GM11168 (cell line): ENCODE results near the gene B4GALT2.

Experiments used
- in situ Hi-C: fragments of 300-500 bp; cut with MboI; formaldehyde crosslinking; loops from one replicate; pipeline ENCODE4 v1.12.0; 2022; ENCODE audit warnings: low sequenced_read_pairs; ENCODE audit not compliant: unreplicated experiment

Gene B4GALT2

DNA sequence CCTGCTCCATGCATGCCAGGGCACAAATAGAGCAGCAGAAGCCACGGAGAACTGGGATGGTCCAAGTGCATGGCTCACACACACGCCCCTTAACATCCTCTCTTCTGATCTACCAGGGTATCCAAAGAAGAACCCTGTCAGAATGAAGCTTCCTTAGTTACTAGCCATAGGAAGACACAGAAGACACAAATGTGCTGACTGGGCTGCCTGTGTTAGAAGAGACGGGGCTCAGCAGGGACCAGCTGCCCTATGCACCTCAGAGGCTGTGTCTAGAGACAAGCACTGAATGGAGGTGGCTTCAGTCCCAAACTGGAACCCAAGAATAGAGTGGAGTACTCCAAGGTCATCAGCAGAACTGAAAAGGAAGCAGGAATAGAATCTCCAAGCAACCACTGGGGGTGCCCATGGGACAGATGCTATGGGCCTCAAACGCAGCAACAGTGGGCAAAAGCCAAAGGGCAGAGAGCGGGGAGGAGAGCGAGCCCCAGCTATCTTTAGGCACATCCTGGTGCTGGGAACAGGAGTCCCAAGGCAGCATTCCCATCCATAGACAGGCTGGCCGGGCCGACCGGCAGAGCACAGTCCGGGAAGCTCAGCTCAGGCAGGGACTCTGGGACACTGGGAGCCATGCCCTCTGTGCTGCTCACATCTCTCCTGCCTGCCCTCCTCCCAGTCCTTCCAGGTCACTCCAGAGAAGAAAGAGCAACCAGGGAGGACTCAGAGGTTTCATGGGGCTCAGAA, 42.7 kb downstream of the B4GALT2 start:
- in situ Hi-C loops, result no loop called here

- in situ Hi-C loops, result no loop called here
These were observed 45.3 kb downstream of the B4GALT2 start for GRCh38 chr1:44024031-44024902.

DNA sequence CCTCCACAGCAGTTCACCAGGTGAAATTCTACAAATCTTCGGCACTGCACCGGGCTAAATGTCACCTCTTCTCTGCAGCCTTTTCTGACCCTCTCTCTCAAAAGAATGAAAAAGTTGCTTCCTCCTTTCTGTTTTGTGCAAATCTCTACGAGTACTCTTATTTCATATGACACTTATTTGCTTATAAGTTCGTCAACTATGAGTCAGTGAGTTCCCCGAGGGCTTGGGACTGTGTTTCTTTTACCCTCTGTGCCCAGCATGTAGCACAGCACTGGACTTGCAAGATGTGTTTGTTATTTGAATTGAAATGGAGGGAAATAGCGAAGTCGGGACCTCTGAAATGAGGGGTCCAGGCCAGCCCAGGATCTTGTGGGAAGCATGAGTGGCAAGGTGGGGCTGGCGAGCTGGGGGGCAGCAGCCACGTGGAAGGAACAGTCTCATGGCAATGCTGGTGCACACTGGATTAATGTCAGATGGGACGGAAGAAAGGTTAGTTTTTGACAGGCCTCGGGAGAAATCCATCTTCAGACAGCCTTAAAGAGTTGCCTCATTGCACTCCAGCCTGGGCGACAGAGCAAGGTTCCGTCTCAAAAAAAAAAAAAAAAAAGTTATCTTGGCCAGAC, 46.0 kb downstream of the B4GALT2 start:
- in situ Hi-C loops, result no loop called here

DNA sequence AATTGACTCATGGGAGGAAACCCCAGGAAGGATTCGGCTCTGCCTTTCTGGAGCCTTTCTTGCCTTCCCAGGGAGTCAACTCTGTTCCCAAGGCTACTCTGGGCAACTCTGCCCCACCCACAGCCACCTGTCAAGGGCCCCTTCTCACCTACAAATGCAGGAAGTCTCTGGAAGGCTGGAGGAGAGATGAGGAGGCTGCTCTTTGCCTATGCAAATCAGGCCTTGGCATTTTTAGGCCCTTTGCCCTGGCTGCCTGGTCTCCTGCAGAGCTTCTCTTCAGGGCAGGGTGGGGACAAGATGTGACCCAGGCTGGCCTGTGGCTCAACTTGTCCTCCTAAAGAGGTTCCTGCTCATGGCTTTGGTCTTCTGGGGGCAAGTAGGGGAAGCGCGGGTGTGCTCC, 46.8 kb downstream of the B4GALT2 start:
- in situ Hi-C loops, result no loop called here

DNA sequence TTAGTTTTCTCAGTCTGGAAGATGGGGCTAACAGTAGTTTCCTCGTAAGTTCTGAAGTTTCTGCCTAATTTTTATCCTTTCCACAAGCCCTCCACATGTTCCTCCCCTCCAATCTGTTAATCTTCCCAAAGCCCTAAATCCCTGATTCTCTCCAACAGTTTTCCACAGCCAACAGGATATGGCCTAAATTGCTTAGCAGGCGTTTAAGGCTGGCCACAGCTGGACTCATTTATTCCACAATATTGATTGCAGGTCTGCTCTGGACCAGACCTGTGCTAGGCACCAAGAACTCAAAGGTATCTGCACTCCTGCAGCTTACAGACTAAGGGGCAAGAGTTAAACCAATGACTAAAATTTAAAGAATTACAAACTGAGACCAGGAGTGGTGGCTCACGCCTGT, 48.3 kb downstream of the B4GALT2 start:
- in situ Hi-C loops, result no loop called here

DNA sequence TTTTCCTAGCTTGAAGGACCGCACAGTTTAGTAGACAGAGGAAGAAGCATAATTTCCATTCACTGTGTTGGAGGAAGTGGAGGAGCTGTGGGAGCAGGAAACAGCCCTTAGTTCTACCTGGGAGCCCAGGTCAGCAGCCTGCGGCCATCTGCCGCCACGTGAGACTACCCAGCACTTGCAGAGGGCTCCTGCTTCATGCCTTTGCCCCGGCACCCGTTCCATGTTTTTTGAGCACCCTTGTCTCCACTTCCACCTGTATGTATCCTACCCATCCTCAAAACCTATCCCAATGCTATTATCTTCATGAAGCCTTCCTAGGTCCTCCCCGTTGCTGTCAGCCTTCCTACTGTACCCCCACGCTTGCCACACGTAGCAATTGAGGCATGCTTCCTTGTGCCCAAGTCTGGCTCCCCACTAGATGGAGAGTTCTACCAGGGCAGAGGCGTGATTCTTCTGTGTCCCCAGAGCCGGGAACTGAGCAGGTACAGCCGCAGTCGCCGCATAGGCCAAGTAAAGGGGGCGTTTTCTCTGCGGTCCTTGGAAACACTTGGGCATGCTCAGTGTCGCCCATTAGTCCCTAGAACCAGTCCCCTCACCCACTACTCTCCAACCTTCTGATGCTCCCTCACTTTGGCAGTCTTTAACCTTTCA, 50.4 kb downstream of the B4GALT2 start:
- in situ Hi-C loops, result no loop called here

DNA sequence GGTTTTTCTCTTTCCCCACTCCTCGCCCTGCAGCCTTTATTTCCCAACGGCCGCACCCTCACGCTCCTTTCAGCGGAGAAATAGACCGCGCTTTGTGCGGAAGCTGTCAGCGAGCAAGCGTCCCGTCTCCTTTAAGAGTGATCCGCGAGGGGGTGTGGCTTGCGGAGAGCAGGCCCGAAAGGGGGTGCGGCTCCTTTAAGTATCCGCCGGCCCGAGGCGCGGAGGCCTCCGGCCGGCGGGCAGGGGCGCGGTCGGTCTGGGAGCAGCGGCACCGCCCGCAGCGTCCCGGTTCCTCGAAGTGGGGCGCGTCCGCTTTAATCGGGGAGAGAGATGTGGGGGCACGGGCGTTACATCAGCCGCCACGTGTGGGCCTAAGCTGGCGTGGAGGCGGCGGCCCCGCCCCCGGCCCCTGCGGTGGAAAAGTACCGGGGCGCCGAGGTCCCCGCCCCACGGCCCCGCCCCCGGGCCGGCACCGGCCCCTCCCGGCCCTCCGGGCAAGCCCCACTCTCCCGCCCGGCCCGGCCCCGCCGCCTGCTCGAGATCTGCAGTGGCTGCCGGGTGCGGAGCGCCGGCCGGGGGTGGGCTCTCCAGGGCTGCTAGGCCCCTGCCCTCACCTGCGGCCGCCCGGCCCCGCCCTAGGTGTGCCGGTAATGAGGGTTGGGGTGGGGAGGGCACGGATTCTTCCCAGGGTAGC, 51.0 kb downstream of the B4GALT2 start:
- in situ Hi-C loops, result no loop called here

- in situ Hi-C loops, result no loop called here
These were observed 51.7 kb downstream of the B4GALT2 start for GRCh38 chr1:44030605-44031251.

DNA sequence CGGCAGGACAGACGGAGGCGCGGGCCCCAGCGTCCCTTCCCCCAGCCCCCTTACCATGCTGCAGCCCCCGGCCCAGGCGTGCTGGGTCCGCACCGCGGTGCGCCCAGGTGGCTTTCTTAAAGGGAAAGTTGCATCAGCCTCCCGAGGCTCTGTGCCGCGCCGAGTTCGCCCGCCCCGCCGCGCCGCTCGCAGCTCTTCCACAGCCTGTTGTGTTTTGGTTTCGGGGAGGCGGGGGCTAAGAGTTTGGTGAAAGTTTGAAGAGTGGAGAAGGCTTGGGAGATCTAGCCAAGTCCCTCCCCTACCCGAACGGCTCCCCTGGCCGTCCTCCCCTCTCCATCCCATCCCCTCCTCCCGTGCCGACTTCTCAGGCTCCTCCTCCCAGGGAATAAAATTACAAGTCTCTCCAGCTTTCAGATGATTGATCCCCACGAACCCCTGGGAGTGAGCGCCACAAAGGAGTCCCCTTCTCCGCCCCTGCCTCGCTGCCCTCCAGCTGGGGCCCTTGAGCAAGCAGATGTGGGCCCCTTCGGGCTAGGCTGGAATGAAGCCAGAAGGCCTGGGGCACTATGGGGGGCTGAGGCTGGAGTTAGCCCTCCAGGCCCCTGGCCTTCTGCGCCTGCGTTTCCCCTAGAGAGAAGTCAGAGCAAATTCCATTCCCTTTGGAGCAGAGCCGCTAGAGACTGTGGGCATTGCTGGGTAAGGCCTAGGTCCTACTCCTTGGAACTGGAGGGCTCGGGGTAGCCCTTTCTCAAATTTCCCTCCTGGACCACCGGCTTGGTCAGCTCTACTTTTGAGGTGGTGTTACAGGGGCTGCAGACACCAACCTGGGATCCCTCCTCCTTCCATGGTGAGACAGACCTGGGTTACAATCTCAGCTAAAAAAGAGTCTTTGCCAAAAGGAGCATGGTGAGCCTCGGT, 52.5 kb downstream of the B4GALT2 start, which contains the start of gene SLC6A9:
Gene SLC6A9, minus strand, starts transcription at position 211 of the 918 bp plus-strand sequence. CDS start 7,185 bp downstream, outside the sequence.
- in situ Hi-C loops, result no loop called here

DNA sequence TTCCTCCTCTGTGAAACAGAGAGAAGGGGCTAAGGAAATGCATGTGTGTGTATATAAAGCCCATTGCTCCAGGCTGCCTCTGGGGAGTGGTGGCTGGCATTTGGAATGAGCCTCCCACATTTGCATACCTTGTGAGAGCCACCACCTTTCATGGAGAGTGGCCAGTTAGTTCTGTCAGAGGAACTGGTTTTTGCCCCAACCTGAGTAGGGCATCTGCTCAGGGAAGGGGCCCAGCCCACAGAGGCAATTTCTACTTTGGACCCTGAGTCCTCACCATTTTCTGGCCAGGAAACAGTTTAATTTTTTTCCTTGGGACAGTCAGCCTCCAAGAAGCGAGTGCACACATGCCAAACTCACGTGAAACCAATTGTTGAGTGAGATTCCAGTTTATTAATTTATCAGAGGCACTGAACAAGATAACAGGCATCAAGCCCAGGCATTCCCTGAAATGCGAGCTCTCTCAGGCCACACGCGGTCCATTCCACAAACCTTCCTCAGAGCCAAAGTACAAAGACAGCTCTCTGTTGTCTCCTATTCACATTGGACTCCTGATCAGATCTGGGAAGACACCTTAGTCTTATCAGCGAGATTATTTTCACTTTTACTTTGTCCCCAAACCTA, 53.3 kb downstream of the B4GALT2 start:
- in situ Hi-C loops, result no loop called here

- in situ Hi-C loops, result no loop called here
These were observed 54.1 kb downstream of the B4GALT2 start for GRCh38 chr1:44033041-44033575.

DNA sequence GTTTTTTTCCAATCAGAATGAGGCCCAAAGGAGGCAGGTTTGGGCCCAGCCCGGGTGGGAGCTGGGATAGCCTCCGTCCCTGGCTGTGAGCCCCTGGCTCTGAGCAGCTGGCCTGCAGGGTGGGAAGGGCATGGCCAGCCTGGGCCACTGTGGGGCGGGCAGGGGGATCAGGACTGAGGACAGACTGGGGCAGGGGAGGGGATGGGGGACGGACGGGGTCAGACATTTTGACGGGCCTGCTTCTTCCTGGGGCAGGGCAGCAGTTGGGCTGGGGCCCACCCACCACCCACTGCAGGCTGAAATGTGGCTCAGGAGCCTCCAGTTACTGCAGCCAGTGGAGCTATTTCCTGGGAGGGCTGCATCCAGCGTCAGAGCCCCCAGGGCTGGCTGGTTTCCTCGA, 54.7 kb downstream of the B4GALT2 start:
- in situ Hi-C loops, result no loop called here

DNA sequence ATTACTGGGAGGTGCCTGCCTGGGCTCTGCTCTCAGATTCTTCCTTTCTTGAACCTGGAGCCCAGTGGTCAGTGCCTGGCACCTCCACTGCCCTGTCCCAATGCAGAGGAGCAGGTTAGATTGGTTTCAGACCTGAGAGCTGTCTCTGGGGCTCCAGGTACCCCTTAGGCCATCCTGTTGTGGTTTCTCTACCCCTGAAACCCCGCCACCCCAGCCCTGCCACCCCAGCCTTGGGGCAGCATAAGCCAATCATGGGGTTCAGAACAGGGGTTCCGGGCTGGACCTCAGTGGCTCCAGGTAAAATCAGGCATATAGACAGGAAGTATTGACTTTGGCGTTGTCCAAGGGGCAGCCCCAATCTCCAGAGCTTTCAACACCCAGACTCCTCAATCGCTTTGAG, 55.4 kb downstream of the B4GALT2 start:
- in situ Hi-C loops, result no loop called here

DNA sequence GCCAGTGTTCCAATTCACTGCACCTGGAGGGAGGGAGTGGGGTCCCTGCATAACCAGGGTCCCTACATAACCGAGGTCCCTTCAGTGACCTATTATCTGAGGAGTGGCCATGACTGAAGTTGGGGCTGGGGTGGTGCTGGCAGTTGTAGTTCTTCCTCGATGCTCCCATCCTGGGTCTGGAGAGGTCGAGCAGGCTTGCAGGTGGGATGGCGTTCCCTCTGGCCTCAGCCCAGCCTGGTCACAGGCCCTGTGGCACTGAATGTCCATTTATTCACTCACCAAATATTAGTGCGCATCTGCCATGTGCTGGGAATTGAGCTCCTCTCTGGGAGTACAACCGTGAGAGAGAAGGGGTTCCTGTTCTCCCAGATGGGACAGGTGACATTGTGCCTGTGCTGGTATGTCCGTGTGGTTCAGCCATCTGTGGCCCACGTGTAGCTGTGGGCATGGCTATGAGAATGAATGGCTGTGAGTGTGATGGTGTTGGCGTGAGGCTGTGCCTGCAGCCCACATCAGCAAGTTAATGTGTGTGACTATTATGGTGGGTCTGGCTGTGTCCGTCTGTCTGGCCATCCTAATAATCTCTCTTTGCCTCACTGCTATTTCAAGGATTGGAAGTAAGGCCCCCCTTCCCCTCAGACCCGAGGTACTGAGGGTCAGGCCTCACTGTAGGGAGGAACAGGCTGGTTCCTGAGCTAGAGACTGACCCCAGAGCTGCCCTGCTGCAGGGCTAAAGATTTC, 56.1 kb downstream of the B4GALT2 start:
- in situ Hi-C loops, result no loop called here

DNA sequence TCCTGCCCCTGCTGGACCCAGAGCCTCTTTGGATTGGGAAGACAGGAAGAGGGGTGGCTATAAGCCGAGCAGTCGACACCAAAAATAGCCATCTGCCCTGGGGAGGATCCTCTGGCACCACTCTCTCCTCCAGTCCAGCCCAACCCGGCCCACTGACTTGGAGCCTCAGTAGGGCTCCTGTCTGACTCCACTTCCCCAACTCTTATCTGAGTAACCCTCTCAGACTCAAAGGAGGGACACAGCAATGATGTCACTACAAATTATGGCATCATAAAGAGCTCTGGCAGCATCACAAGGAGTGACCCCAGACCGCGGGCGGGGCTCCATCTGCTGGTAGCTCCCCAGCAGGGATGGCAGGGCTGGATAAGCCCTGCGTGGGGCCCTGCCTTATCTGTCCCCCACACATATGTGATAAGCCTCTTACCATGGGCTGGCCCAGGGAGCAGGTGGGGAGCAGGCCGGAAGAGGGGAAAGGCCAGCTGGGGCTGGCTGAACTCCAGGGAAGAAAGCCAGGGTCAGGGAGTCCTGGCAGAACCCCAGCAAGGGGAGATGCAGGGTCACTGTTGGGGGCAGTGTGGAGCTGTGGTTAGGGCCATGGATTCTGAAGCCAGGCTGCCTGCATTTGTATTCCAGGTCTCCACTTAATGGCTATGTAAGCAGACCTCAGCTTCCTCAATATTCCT, 56.9 kb downstream of the B4GALT2 start:
- in situ Hi-C loops, result no loop called here

GRCh38 chr1:44036409-44037139, 57.6 kb downstream of the B4GALT2 start:
- in situ Hi-C loops, result no loop called here
